GM12892 (cell line): ENCODE data around the gene DNASE2B.

Experiments
- POLR2A ChIP-seq: IDR thresholded peaks from 2 replicates; pipeline ENCODE4 v1.6.1; 2011; ENCODE audit warnings: low read depth, low read length, control low read depth
- POLR2AphosphoS5 ChIP-seq: IDR thresholded peaks from 2 replicates; pipeline ENCODE4 v1.6.1; 2011; ENCODE audit warnings: low read depth, low read length, control low read depth

DNA sequence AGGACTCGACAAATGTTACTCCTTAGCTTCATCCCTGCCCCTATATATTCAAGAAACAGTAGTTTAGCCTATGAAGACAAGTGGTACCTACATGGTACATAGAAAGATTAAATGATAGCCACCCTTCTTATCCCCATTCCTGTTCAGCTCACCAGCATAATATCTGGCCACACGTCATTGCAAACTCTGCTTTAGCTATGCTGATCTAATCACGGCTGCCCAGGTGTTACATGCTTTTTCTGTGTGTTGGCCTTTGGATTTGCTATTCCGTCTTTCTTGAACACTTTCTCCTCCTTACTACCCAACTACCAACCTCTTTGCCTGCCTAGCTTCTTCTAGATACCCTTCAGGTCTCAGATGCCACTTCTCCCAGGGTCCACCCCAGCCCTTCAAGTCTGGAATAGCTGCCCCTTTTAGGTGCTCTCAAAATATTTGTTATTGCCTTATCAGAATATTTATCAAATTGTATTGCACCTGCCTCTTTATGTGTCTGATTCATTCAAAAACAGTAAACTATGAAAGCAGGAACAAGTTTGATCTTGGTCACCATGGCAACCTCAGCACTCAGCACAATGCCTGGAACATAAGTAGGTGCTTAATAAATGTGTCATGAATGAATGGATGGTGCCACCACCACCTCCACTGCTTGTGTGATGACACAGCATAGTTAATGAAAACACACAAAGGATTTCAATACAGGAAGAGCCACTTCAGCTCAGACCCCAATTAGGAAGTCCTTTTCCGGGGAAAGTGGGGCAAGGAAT, 11.4 kb upstream of the DNASE2B start:
- no peak for TF ChIP-seq POLR2AphosphoS5
- no peak for TF ChIP-seq POLR2A
